Measurements from ENCODE around the gene POU4F1.

GRCh38 chr13:78595495-78596398 lies 7.6 kb downstream of the POU4F1 start:
- TF ChIP-seq POLR2A (IDR thresholded peaks at IDR 0.05) (no peak), CTCF (IDR thresholded peaks at IDR 0.05) (no peak)

All from adrenal gland (tissue), 5 donors.